ENCODE measurements around the gene PHF20. TPM values are rescaled to one million over a fixed set of nuclear protein-coding genes. Genes with fewer than 3 reads are reported as not detected.

PHF20 gene
- total and polyA plus RNA-seq, 2 of the 13 experiments (the other 11 are each of a cell fraction or from before 2014, with no cell fraction given): 22.8 to 34.1 TPM

GRCh38 chr20:35730583-35731468, 41.0 kb upstream of the PHF20 start (continued):
- TF ChIP-seq HNF1B (CRISPR knock-in tag; IDR thresholded peaks at IDR 0.05): no peak
- TF ChIP-seq MXD1 (CRISPR knock-in tag; IDR thresholded peaks at IDR 0.05): no peak
- TF ChIP-seq ZNF614 (CRISPR knock-in tag; IDR thresholded peaks at IDR 0.05; ENCODE audit: borderline replicate concordance): no peak

- in situ Hi-C loops (cut with HindIII; ENCODE audit: extremely low pct_ligation_motif_present, low pct_unique_long_range_greater_than_20kb) (no loop called here), intact Hi-C loops (cut with micrococcal nuclease; ENCODE audit: unreplicated experiment) (no loop called here)
- DNase-seq (ENCODE audit: low spot score) (no peak), ATAC-seq (no peak), FAIRE-seq (no peak)
- Histone ChIP-seq H3K4me2 (ENCODE audit: low read depth, low read length) (peak overlapping the region; percentile 5; the same call in 1 of the 2 replicates), H3K79me2 (ENCODE audit: insufficient read depth, low read length) (peaks cover 94% of the 10 kb centered on the region), H3K27me3 (ENCODE audit: control insufficient read depth in 1 of 2, insufficient read depth in 2 of 2, low read length in 2 of 2) (no peaks in the 10 kb centered on the region), H2AFZ (ENCODE audit: low read length) (no peak overlapping the region), H3K4me3 (replicated peaks in 1 of 3; ENCODE audit: insufficient read depth in 1 of 3, low read depth in 2 of 3, low read length in 3 of 3) (no peak overlapping the region; a peak in 1 of 6 replicates), H3K27ac (ENCODE audit: extremely low read length, insufficient read depth, low read length) (no peak overlapping the region), H3K36me3 (replicated peaks in 1 of 2; ENCODE audit: control insufficient read depth in 1 of 2, insufficient read depth in 2 of 2, low read length in 2 of 2) (peaks cover 44 to 94% of the 10 kb centered on the region in 2 experiments), H3K9me3 (ENCODE audit: low read length) (no peaks in the 10 kb centered on the region), H3K4me1 (ENCODE audit: insufficient read depth, low read length) (peaks cover 58% of the 10 kb centered on the region), H3K9ac (ENCODE audit: insufficient read depth, low read depth, low read length) (no peak overlapping the region), H4K20me1 (ENCODE audit: insufficient read depth, low read length) (peaks cover 97% of the 10 kb centered on the region)
- ChIA-PET CTCF (ENCODE audit: low intra/inter-chr PET ratio, low total read pairs) (no interaction called here), POLR2A (interaction anchor here (9.2 to 16.7 kb wide), 2 partner anchors 9 to 22 kb away, joined by 211 to 319 read pairs; partner anchors contain the start of genes NFS1, RBM39 and ROMO1)
- 78% methylated on average over 2 of the region's 2 CpGs for WGBS (ENCODE audit: low lambda C conversion rate)
- BruUV-seq (replicated peaks): no TSS peak
- TF ChIP-seq ZNF18 (CRISPR knock-in tag; IDR thresholded peaks at IDR 0.05; ENCODE audit: insufficient replicate concordance) (peak; percentile 5), ZBTB46 (CRISPR knock-in tag; IDR thresholded peaks at IDR 0.05; ENCODE audit: borderline replicate concordance) (no peak), RBFOX2 (IDR thresholded peaks at IDR 0.05; ENCODE audit: low read depth, low read length) (peak; percentile 31), ZNF503 (CRISPR knock-in tag; IDR thresholded peaks at IDR 0.05) (0 out of 2 replicates have a peak, but pooled peaks have one; percentile 8), FOXJ3 (CRISPR knock-in tag; IDR thresholded peaks at IDR 0.05; ENCODE audit: borderline replicate concordance) (0 out of 2 replicates have a peak, but pooled peaks have one; percentile 24), ZSCAN22 (CRISPR knock-in tag; IDR thresholded peaks at IDR 0.05) (0 out of 2 replicates have a peak, but pooled peaks have one; percentile 39), ZNF572 (CRISPR knock-in tag; IDR thresholded peaks at IDR 0.05) (no peak), ZSCAN30 (CRISPR knock-in tag; IDR thresholded peaks at IDR 0.05) (no peak)
These were observed 40.4 kb upstream of the PHF20 start for GRCh38 chr20:35731469-35731788.
